ENCODE data around the gene MARCHF10. TPM values are rescaled to one million over a fixed set of nuclear protein-coding genes. Genes with fewer than 3 reads are reported as not detected.

Gene MARCHF10
- total RNA-seq, 4 donors from 2014 or later, result 0.29 to 0.81 TPM; not detected in 2

GRCh38 chr17:62666801-62667591, 141.1 kb downstream of the MARCHF10 start:
- no peak for DNase-seq
- Histone ChIP-seq H3K36me3 (no peaks in the 10 kb centered on the region), H3K4me1 (no peaks in the 10 kb centered on the region), H3K27ac (no peak overlapping the region), H3K27me3 (no peaks in the 10 kb centered on the region), H3K9me3 (no peaks in the 10 kb centered on the region), H3K4me3 (replicated peaks in 1 of 3) (no peak overlapping the region)
- WGBS, 2 donors, result 90 to 94% methylated on average over 10 to 29 of the region's 40 CpGs
- intact Hi-C loops (cut with DNase I), result no loop called here
- TF ChIP-seq CTCF (IDR thresholded peaks at IDR 0.05) (no peak), POLR2A (IDR thresholded peaks at IDR 0.05) (no peak)

GRCh38 chr17:62666061-62666800, 141.9 kb downstream of the MARCHF10 start:
- WGBS, 2 donors, result 89% methylated on average over 10 of the region's 30 CpGs; no CpG with 5 or more reads in 1 of the 2 donors
- no peak overlapping the region for H3K27ac ChIP-seq
- H3K27me3 ChIP-seq, result no peaks in the 10 kb centered on the region
- DNase-seq, result no peak
- TF ChIP-seq POLR2A (IDR thresholded peaks at IDR 0.05) (no peak), CTCF (IDR thresholded peaks at IDR 0.05) (no peak)
- no peaks in the 10 kb centered on the region for H3K9me3 ChIP-seq
- H3K4me3 ChIP-seq (replicated peaks in 1 of 3), result no peak overlapping the region
- intact Hi-C loops (cut with DNase I), result no loop called here
- H3K36me3 ChIP-seq, result no peaks in the 10 kb centered on the region
- H3K4me1 ChIP-seq, result no peaks in the 10 kb centered on the region

GRCh38 chr17:62665599-62665998, 142.5 kb downstream of the MARCHF10 start:
- Histone ChIP-seq H3K9me3 (no peaks in the 10 kb centered on the region), H3K4me3 (replicated peaks in 1 of 3) (no peak overlapping the region), H3K36me3 (no peaks in the 10 kb centered on the region), H3K4me1 (no peaks in the 10 kb centered on the region), H3K27me3 (no peaks in the 10 kb centered on the region), H3K27ac (no peak overlapping the region)
- 84 to 97% methylated on average over 2 to 3 of the region's 3 CpGs for WGBS, 2 donors
- intact Hi-C loops (cut with DNase I), result no loop called here
- no peak for TF ChIP-seq CTCF (IDR thresholded peaks at IDR 0.05)
- no peak for TF ChIP-seq POLR2A (IDR thresholded peaks at IDR 0.05)
- no peak for DNase-seq

- DNase-seq, result no peak
- TF ChIP-seq CTCF (IDR thresholded peaks at IDR 0.05), result no peak
- no peak for TF ChIP-seq POLR2A (IDR thresholded peaks at IDR 0.05)
- intact Hi-C loops (cut with DNase I), result no loop called here
Measured at GRCh38 chr17:62664336-62665120, 143.6 kb downstream of the MARCHF10 start.

More at GRCh38 chr17:62664336-62665120, 143.6 kb downstream of the MARCHF10 start:
- Histone ChIP-seq H3K36me3 (no peaks in the 10 kb centered on the region), H3K4me1 (no peaks in the 10 kb centered on the region), H3K9me3 (no peaks in the 10 kb centered on the region), H3K27ac (no peak overlapping the region), H3K4me3 (replicated peaks in 1 of 3) (no peak overlapping the region), H3K27me3 (no peaks in the 10 kb centered on the region)
- WGBS, 2 donors, result 83 to 95% methylated on average over 7 to 25 of the region's 25 CpGs
